ENCODE results near the gene MTCH2. TPM values are rescaled to one million over a fixed set of nuclear protein-coding genes. Genes with fewer than 3 reads are reported as not detected.

Gene MTCH2
- total RNA-seq, 1 experiment from 2014 or later: 176 TPM

DNA sequence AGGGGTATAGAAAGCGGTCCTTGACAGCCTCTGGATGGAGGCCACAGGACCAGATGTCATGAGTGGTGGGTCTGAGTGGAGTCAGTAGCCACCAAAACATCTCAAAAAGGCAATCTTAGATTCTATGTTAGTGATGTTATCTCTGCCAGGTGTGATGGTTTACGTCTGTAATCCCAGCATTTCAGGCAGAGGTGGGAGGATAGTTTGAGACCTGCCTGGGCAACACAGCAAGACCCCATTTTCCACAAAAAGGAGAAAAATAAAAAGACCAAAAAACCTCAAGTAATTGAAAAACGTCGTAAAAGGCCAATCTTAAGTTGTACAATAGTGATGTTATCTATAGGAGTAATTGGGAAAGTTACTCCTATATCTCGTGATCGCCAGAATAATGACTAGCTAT lies 3.7 kb upstream of the MTCH2 start:
- no peaks in the 10 kb centered on the region for H3K9me3 ChIP-seq (ENCODE audit: control insufficient read depth, low read depth, low read length)
- no peaks in the 10 kb centered on the region for H3K27me3 ChIP-seq (ENCODE audit: insufficient read depth, low read length)
- H3T11ph ChIP-seq (ENCODE audit: low read length): no peak overlapping the region
- no peak overlapping the region for H2BK20ac ChIP-seq (ENCODE audit: low read depth, low read length, poor library complexity, severe bottlenecking)
- no peak overlapping the region for H2BK12ac ChIP-seq (ENCODE audit: insufficient read length, low read depth, low read length)
- H2AK5ac ChIP-seq (ENCODE audit: insufficient read length, low read length): no peak overlapping the region
- H3K4me3 Mint-ChIP-seq: no peak overlapping the region
- no peak overlapping the region for H3K14ac ChIP-seq (ENCODE audit: insufficient read depth, low read length)
- H3K36me3 Mint-ChIP-seq (ENCODE audit: insufficient read depth in 1 of 3, low read depth in 3 of 3): peaks cover 0 to 3% (median 0%) of the 10 kb centered on the region in 3 experiments; a peak in 2 of 7 replicates
- H3K27ac ChIP-seq (ENCODE audit: insufficient read length, low read depth, low read length): no peak overlapping the region
- H3K23ac ChIP-seq (ENCODE audit: insufficient read length, low read depth, low read length): no peak overlapping the region
- H3K4me1 Mint-ChIP-seq: peaks cover 8 to 12% of the 10 kb centered on the region in 2 experiments
- H3K4me1 ChIP-seq (ENCODE audit: insufficient read depth, low read length): 0 out of 2 replicates have a peak, but pooled peaks cover 2% of the 10 kb centered on the region
- H3K18ac ChIP-seq (ENCODE audit: insufficient read length, low read depth, low read length): no peak overlapping the region
- no peak overlapping the region for H4K91ac ChIP-seq (ENCODE audit: insufficient read length, low read depth, low read length)
- no peak overlapping the region for H4K8ac ChIP-seq (replicated peaks; ENCODE audit: insufficient read length, low read depth, low read length)
- TF ChIP-seq, protein P1, sequence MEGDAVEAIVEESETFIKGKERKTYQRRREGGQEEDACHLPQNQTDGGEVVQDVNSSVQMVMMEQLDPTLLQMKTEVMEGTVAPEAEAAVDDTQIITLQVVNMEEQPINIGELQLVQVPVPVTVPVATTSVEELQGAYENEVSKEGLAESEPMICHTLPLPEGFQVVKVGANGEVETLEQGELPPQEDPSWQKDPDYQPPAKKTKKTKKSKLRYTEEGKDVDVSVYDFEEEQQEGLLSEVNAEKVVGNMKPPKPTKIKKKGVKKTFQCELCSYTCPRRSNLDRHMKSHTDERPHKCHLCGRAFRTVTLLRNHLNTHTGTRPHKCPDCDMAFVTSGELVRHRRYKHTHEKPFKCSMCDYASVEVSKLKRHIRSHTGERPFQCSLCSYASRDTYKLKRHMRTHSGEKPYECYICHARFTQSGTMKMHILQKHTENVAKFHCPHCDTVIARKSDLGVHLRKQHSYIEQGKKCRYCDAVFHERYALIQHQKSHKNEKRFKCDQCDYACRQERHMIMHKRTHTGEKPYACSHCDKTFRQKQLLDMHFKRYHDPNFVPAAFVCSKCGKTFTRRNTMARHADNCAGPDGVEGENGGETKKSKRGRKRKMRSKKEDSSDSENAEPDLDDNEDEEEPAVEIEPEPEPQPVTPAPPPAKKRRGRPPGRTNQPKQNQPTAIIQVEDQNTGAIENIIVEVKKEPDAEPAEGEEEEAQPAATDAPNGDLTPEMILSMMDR (conservative IDR thresholded peaks at IDR 0.05): no peak
- H3K4ac ChIP-seq (ENCODE audit: low read depth, low read length): no peak overlapping the region
- H3K27me3 Mint-ChIP-seq (ENCODE audit: low read depth): no peaks in the 10 kb centered on the region
- no peak overlapping the region for H3K9ac ChIP-seq (ENCODE audit: extremely low read depth, insufficient read length, low read length)
- no peak overlapping the region for H2BK5ac ChIP-seq (ENCODE audit: insufficient read length, low read length)
- H3K9me3 Mint-ChIP-seq: no peaks in the 10 kb centered on the region; a peak in 1 of 5 replicates
- no peak for DNase-seq
- no peak overlapping the region for H3K27ac Mint-ChIP-seq
- H3K4me2 ChIP-seq (ENCODE audit: insufficient read depth, insufficient read length, low read length): no peak overlapping the region
- peaks cover 3% of the 10 kb centered on the region; the same call in 1 of the 2 replicates for H3K79me2 ChIP-seq (ENCODE audit: insufficient read depth, low read length)
- H3K79me1 ChIP-seq (ENCODE audit: insufficient read depth, low read depth, low read length, poor library complexity, severe bottlenecking): no peaks in the 10 kb centered on the region
- no peak overlapping the region for H3K56ac ChIP-seq (ENCODE audit: insufficient read length, low read depth, low read length)
- no peak overlapping the region for H4K5ac ChIP-seq (ENCODE audit: insufficient read length, low read depth, low read length)
- H2BK120ac ChIP-seq (ENCODE audit: low read depth, low read length, poor library complexity, severe bottlenecking): no peak overlapping the region
- H2AFZ ChIP-seq (ENCODE audit: low read length): no peak overlapping the region
- no peak overlapping the region for H2BK15ac ChIP-seq (ENCODE audit: low read depth, low read length)
- H3K23me2 ChIP-seq (ENCODE audit: insufficient read length, low read depth, low read length, poor library complexity, severe bottlenecking): peaks cover 5% of the 10 kb centered on the region
- no CpG with 5 or more reads among the region's 6 CpGs for WGBS (ENCODE audit: extremely low coverage, insufficient read length, low lambda C conversion rate)
- no peaks in the 10 kb centered on the region for H4K20me1 ChIP-seq (ENCODE audit: control insufficient read depth, insufficient read depth, insufficient read length)
